NK-92 (cell line): ENCODE measurements around the gene FBL.
"Not testable (repeated sequence)": the region's sequence is repeated elsewhere in the genome, so short reads cannot be mapped to it uniquely, and the experiment has no call there.

Experiments used
- DNase-seq: peaks from one replicate; lab custom pipeline; 2025; ENCODE audit not compliant: unreplicated experiment; lab: John Stamatoyannopoulos, UW

Gene FBL

DNA sequence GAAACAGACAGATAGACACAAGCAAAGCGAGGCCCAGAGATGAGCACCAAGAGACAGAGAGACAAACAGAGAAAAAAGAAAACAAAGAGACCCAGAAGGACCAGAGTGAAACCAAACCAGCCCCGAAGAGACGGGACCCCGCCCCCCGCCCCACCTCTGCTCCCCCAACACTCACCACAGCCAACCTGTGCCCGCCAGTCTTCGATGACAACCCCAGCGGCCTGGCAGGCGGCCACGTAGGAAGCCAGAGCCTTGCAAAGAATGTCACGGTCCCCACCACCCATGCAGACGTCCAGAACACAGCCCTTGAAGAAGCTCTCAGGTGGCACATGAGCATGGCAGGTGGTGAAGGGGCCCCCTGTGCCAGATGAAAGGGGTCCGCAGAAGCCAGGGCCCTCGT is 31.3 kb upstream of the FBL start:
- not testable (repeated sequence) for DNase-seq

DNA sequence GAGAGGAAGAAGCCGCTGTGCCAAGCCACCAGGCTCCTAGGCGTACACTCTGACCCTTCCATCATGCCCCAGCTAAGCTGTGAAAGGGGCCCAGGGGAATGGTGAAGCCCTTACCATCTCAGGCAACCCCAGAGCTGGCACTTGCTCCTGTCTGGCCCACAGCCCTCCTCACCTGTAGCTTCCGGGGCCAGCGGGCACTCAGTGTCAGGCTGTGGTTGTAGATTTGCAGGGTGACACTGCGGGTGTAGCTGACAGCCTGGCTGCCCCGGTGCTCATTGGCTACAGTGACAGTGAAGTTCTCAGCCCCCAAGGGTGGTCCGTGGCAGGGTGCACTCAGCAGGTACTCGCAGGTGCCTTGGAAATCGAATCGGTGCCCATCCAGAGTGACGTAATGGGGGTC is 30.3 kb upstream of the FBL start:
- DNase-seq, result not testable (repeated sequence)

DNA sequence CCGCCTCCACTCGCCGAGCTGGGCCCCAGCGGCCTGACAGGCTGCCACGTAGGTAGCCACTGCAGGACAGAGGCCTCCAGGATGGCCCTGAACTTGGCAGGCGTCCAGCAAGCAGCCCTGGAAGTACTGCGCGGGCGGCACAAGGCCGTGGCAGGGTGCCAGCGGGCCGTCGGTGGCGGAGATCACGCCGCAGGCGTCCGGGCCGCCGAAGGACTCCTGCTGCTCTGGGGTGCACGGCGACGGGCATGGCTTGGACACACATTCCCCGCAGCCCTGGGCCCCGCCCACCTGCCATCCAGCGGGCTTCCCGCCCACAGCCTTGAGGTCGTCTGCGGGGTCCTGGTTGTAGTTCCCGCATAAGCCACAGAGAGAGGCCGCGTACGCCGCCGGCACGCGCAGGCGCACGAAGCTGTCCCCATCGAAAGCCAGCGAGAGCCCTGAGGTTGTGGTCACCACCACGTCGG is 29.3 kb upstream of the FBL start:
- not testable (repeated sequence) for DNase-seq

DNA sequence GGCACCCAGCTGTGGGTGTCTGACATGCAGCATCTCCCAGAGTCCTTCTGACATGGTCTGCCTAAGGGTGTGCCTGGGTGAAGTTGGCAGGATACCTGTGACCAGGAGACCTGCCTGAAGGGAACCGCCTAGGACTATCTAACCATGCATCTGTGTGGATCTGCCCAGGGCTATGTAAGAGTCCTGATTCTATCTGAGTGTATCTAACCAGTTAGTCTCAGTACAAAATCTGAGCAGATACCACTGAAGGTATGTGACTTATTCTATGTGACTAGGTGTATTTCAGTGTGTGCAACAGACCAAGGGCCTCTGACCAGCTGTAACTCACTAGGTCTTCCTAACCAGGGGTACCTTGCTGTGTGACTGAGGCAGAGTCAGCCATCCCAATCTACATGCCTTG is 28.2 kb upstream of the FBL start:
- no peak for DNase-seq

DNA sequence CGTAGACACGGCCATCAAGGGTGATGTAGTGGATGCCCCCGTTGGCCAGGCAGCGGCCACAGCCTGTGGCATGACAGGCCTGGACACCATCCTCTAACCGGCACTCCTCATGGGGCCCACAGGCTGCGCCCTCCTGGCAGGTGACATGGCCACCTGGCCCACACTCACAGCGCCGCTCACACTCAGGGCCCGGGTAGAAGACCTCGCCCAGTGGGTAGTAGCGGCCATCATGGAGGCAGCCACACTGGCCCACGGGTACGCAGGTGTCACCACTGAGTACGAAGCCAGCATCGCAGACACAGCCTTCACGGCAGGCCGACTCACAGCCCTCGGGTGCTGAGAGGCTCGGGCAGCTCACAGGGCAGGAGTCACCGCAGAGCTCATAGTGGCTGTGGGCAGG is 27.2 kb upstream of the FBL start:
- no peak for DNase-seq

DNA sequence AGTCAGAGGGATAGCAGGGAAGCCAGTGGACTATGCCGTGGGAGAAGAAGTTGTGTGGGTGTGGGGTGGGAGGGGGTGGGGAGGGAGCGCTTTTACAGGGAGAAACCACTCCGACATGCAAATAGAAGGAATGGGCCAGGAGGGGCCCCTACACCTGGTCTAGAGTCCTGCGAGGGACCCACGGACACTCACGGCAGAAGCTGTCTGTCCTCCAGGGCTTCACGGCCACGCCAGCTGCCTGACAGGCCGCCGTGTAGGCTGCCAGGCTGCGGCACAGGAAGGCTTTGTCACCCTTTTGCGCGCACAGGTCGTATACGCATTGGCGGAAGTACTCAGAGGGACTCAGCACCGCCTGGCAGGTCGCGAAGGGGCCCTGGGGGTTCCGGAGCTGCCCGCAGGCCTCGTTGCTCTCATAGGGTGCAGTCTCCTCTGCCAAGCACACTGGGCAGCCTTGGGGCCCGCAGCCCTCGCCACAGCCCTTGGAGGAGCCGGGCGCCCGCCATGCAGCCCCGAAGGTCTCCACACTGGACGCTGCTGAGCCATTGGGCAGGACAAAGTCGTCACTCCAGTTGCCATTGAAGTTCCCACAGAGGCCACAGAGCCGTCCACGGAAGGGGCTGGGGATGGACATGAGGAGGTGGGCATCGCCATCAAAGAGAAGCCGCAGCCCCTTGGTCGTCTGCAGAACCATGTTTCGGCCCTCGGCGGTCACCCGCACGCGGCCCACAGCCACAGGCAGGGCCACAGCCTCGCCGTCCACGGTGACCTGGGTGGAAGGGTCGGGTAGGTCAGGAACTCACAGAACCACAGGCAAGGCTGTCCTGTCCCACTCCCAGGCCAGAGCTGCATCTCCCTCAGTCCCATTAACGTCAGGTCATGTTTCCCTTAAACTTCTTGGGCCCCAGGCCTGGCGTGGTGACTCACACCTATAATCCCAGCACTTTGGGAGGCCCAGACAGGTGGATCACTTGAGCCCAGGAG is 26.0 kb upstream of the FBL start:
- no peak for DNase-seq

DNA sequence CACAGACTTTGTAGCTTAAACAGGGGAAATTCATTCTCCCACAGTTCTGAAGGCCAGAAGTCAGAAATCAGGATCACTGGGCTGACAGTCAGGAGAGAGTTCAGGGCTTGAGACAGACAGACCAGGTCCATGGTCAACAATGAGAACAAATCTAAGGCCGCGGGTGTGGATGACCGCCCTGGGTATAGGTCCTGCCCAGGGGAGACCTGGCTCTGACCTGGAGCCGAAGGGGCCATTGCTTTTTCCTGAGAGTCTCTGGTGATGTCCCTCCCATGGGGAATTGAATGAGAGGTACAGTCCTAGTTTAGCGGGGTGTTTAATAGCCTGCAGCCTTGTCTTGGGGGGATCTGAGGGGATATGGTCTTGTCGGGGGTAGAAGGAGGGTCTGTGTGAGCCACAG is 25.2 kb upstream of the FBL start:
- no peak for DNase-seq

DNA sequence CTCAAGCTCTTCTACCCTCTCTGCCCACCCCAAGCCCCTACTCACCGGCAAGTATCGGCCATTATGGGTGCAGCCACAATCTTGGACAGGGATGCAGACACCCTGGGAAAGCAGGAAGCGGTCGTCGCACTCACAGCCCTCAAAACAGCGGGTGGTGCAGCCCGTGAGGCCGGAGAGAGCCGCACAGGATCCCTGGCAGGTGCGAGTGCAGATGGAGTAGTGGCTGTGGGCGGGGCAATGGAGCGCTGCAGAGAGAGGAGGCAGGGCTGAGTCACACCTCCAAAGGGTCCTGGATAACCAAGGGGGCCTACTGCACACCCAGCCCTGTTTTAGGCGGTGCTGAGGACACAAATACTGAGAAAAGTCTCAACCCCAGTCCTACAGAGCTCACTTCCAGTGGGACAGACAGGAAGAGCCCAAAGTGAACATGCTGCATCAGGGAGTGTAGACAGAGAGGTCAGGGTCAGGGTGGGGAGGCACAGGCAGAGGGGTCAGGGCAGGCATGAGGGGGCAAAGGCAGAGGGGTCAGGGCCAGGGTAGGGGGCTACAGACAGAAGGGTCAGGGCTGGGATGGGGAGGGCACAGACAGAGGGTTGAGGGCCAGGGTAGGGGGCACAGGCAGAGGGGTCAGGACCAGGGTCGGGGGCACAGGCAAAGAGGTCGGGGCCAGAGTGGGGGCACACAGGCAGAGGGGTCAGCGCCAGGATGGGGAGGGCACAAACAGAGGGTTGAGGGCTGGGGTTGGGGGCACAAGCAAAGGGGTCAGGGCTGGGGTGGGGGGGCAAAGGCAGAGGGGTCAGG is 24.2 kb upstream of the FBL start:
- DNase-seq, result no peak

DNA sequence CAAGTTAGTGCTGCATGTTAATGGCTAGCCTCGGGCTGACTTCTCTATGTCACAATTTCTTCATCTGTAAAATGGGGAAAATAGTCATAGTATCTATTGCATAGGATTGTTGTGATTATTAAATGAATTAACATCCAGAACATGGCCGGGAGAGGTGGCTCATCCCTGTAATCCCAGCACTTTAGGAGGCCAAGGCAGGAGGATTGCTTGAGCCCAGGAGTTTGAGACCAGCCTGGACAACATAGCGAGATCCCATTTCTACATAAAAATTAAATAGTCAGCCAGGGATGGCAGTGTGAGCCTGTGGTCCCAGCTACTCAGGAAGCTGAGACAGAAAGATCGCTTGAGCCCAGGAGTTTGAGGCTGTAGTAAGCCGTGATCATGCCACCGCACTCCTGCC is 21.8 kb upstream of the FBL start:
- no peak for DNase-seq

DNA sequence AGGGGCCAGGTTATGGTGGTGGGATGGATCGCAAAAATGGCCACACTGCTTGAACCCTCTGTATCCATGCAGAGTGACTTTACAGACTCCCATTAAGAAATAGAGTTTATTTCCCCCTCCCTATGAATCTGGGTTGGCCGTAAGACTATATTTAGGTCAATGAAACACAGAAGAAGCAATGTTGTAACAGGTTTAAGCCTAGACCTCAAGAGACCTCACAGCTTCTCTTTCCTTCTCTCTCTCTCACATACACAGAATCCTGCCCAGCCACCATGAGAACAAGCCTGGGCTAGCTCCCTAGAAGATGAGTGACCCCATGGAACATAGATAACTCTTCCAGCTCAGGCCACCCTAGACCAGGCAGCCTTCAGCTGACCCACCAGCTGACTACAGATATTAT is 21.0 kb upstream of the FBL start:
- no peak for DNase-seq

DNA sequence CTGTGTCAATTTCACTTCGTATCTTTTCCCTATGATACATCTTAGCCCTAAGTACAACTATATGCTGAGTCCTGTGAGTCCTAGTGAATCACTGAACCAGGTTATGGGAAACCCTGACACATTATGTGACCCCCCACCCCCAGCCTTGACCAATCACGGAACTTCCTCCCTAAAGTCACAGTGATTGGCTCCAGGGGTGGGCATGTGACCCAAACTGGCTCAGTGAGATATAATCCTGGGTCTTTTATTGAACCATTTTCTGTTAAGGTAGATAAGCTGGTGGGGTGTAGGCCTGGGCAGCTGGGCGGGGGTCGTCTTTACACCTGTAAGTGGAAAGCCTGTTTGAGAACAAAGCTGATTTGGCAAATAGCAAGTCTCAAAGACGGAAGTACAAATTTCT is 19.8 kb upstream of the FBL start:
- no peak for DNase-seq

DNA sequence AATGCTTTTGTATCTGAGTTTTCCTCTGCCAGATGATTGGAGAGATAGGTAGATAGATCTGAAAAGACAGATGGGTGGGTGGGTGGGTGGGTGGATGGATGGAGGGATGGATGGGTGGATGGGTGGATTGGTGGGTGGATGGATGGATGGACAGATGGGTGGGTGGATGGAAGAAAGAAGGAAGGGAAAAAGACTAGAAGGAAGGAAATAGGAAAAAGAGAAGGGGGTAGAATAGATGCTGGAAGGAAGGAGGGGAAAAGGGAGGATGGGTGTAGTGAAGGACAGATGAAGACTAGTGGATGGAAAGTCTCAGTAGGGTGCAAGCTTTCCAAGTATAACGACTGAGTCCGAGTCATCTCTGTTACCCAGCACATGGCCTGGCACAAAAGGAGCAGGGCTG is 19.0 kb upstream of the FBL start:
- no peak for DNase-seq

DNA sequence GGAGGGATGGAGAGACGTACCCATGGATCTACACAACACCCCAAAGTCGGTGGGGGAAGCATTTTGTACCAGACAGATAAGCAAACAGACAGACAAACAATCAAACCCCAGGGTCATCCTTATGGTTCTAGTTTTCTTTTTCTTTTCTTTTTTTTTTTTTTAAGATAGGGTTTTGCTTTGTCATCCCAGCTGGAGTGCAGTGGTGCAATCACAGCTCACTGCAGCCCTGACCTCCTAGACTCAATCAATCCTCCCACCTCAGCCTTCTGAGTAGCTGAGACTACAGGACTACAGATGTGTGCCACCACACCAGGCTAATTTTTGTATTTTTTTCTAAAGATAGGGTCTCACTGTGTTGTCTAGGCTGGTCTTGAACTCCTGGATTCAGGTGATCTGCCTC is 17.9 kb upstream of the FBL start:
- no peak for DNase-seq

DNA sequence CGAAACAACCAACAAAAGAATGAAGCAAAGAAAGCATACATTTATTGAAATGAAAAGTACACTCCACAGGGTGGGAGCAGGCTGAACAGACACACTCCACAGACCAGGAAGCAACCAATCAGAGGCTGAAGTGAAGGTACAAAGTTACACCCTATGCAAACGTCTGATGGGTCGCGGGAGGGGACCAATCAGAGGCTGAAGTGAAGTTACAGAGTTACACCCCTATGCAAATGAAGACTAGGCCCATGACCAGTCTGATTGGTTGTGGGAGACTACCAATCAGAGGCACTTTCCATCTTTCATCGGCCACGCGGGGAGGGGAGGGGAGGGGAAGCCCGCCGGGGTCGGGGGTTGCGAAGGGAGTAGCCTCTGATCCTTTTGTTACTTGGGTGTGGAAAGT is 12.4 kb upstream of the FBL start:
- no peak for DNase-seq

DNA sequence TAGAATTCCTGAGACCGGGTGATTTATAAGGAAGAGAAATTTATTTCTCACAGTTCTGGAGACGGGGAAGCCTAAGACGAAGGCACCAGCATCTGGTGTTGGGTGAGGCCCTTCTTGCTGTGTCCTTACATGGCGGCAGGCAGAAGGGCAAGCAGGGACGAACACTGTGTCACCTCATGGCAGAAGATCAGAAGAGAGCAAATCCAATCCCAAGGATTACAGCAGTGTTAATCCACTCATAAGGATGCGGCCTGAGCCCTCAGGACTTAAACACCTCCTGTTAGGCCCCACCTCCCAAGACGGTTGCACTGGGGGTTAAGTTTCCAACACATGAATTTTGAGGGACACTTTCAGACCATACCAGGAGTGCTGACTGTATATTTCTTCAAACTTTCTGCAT is 6.7 kb upstream of the FBL start:
- no peak for DNase-seq

DNA sequence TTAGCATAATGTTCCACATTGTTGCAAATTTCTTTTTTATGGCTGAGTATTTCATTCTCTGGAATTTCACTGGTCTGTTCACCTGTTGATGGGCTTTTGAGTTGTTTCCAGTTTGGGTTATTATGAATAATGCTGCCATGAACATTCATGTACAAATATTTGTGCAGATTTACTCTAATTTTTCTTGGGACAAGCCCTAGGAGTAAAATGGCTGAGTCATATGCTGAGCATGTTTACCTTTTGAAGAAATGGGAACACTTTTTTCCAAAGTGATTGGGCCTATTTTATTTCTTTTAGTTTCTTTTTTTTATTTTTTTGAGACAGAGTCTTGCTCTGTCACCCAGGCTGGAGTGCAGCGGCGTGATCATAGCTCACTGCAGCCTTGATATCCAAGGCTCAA is 4.7 kb upstream of the FBL start:
- no peak for DNase-seq

DNA sequence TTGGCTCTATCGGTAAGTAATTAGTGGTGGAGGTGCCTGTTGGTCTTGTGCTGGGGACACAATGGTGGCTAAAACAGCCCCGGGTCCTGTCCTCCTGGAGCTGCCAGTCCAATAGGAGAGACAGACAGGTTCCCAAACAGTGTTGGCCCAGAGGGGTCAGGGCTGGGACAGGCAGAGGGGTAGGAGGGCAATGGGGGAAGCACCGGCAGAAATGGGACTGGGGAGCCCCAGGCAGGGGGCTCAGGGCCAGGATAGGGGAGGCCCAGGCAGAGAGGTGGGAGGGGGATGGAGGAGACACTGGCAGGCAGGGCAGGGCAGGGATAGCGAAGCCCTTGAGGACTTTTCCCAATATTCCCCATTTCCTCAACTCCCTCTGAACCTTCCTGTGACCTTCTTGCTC is 2.2 kb upstream of the FBL start:
- no peak for DNase-seq

DNA sequence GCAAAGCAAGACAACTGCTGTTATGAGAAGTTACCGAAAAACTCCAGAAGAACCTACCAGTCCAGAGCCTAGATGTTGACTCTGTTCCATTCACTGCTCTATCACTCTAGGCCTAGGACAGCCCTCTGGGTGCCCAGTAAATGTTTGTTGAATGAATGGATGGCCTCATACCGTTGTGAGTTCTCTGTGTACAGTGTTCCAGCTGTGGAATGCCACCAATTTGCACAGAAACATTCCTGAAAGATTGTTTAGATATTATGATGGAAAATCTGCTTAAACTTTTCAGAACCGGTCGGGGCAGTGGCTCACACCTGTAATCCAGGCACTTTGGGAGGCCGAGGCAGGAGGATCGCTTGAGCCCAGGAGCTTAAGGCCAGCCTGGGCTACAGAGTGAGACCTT is 1.3 kb upstream of the FBL start:
- DNase-seq, result no peak

DNA sequence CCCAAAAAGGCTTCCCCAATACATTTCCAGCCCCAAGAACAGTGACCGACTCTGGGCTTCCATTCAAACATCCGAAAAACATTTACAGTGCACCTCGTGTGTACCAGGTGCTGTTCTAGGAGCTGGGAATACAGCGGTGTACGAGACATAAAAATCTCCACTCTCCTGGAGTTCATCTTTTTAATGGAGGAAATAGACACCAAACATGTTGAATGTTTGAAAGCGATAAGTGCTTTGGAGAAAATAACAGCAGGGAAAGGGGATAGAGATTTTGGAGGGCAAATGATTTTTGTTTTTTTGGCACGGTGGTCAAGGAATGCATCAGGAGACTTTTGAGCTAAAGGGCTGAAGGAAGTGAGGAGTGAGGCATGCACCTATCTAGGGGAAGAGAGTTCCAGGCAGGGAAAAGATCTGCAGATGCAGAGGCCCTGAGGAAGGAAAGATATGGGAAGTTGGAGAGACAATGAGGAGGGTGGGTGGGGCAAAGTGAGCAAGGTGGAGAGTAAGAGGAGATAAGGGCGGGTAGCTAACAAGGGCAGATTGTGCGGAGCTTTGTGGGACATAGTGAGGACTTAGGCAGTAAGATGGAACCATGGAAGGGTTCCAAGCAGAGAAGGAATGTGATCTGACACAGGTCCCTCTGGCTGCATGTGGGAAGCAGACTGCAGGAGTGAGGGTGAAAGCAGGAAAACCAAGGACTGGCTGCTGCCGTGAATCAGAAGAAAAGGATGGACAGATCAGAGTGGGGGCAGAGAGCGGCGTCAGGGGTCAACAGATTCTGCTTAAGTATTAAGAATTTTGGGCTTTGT is 703 bp upstream of the FBL start:
- no peak for DNase-seq

DNA sequence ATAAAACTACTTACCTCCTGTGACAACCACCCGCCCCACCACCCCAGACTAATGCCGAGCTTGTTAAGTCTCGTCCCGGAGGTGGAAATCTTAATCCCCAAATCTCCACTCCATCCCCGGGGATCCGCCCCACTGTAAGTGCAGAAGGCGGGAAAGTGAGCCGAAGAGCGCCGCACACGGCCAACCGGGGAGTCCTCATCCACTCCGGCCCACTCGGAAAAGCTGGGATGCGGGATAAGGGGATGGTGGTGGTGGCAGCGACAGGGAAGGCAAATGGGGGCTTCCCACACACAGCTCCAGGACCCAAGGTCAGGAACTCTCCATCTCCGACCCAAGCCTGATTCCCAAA is 621 bp downstream of the FBL start:
- DNase-seq, result no peak

DNA sequence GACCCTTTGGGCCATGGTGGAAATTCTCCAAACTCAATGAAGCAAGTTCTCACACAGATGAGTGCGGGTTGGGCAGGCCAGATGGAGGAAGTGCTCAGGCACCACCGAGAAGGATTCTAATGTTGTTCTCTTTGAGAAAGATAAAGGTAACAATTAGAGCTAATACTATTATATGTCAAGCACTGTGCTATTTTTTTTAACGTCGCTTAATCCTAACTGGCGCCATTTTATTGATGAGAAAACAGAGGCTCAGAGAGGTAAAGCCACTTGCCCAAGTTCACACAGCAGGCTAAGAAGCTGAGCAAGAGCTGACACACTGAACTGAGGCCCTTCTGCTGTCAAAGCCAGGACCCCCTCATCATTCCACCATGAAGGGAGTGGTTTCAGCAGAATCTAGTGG is 1.0 kb downstream of the FBL start:
- DNase-seq, result no peak
